ENCODE measurements around the gene PROZ.

The PROZ gene

GRCh38 chr13:113119166-113119821, 39.2 kb upstream of the PROZ start:
- Histone ChIP-seq H3K27ac (ENCODE audit: low read length) (no peak overlapping the region), H2AFZ (ENCODE audit: low read length) (no peak overlapping the region), H3K27me3 (replicated peaks; ENCODE audit: insufficient read depth, low read length) (peaks cover 99% of the 10 kb centered on the region), H3F3A (ENCODE audit: insufficient read depth, low read length) (no peaks in the 10 kb centered on the region), H3K9me2 (replicated peaks; ENCODE audit: insufficient read depth, low read length) (no peaks in the 10 kb centered on the region), H4K20me1 (ENCODE audit: insufficient read depth, low read length) (no peaks in the 10 kb centered on the region), H3K36me3 (replicated peaks; ENCODE audit: insufficient read depth, low read length) (no peaks in the 10 kb centered on the region), H3K9me3 (replicated peaks; ENCODE audit: insufficient read depth, low read length) (no peaks in the 10 kb centered on the region), H3K4me3 (ENCODE audit: low read length) (no peak overlapping the region), H3K79me2 (ENCODE audit: low read length) (no peaks in the 10 kb centered on the region), H3K4me1 (ENCODE audit: low read length) (no peaks in the 10 kb centered on the region), H3K4me2 (ENCODE audit: low read depth, low read length) (no peak overlapping the region), H3K9ac (ENCODE audit: low read length) (no peak overlapping the region)
- TF ChIP-seq EZH2phosphoT487 (IDR thresholded peaks at IDR 0.05; ENCODE audit: low read length) (no peak), EZH2 (optimal IDR thresholded peaks at IDR 0.05; ENCODE audit: low read depth, low read length) (no peak), CTCF (IDR thresholded peaks at IDR 0.05; ENCODE audit: low read length) (no peak)
- DNase-seq = no peak

GRCh38 chr13:113119822-113120189, 38.6 kb upstream of the PROZ start:
- Histone ChIP-seq H3K9me3 (replicated peaks; ENCODE audit: insufficient read depth, low read length) (no peaks in the 10 kb centered on the region), H3K36me3 (replicated peaks; ENCODE audit: insufficient read depth, low read length) (no peaks in the 10 kb centered on the region), H3K27me3 (replicated peaks; ENCODE audit: insufficient read depth, low read length) (peaks cover 99% of the 10 kb centered on the region), H3K4me1 (ENCODE audit: low read length) (no peaks in the 10 kb centered on the region), H2AFZ (ENCODE audit: low read length) (no peak overlapping the region), H3K79me2 (ENCODE audit: low read length) (no peaks in the 10 kb centered on the region), H3K4me3 (ENCODE audit: low read length) (no peak overlapping the region), H3K27ac (ENCODE audit: low read length) (no peak overlapping the region), H3K9me2 (replicated peaks; ENCODE audit: insufficient read depth, low read length) (no peaks in the 10 kb centered on the region), H3K4me2 (ENCODE audit: low read depth, low read length) (no peak overlapping the region), H4K20me1 (ENCODE audit: insufficient read depth, low read length) (no peaks in the 10 kb centered on the region), H3F3A (ENCODE audit: insufficient read depth, low read length) (no peaks in the 10 kb centered on the region), H3K9ac (ENCODE audit: low read length) (no peak overlapping the region)
- no peak for DNase-seq
- no peak for TF ChIP-seq CTCF (IDR thresholded peaks at IDR 0.05; ENCODE audit: low read length)
- TF ChIP-seq EZH2phosphoT487 (IDR thresholded peaks at IDR 0.05; ENCODE audit: low read length) = no peak
- TF ChIP-seq EZH2 (optimal IDR thresholded peaks at IDR 0.05; ENCODE audit: low read depth, low read length) = no peak

GRCh38 chr13:113120300-113121182, 37.9 kb upstream of the PROZ start:
- DNase-seq = no peak

More at GRCh38 chr13:113120300-113121182, 37.9 kb upstream of the PROZ start:
- no peak overlapping the region for H3K9ac ChIP-seq (ENCODE audit: low read length)
- no peaks in the 10 kb centered on the region for H3F3A ChIP-seq (ENCODE audit: insufficient read depth, low read length)
- H3K36me3 ChIP-seq (replicated peaks; ENCODE audit: insufficient read depth, low read length) = no peaks in the 10 kb centered on the region
- H4K20me1 ChIP-seq (ENCODE audit: insufficient read depth, low read length) = no peaks in the 10 kb centered on the region
- no peaks in the 10 kb centered on the region for H3K4me1 ChIP-seq (ENCODE audit: low read length)
- H3K9me2 ChIP-seq (replicated peaks; ENCODE audit: insufficient read depth, low read length) = no peaks in the 10 kb centered on the region
- H3K27ac ChIP-seq (ENCODE audit: low read length) = no peak overlapping the region
- H3K9me3 ChIP-seq (replicated peaks; ENCODE audit: insufficient read depth, low read length) = no peaks in the 10 kb centered on the region
- no peak for TF ChIP-seq EZH2 (optimal IDR thresholded peaks at IDR 0.05; ENCODE audit: low read depth, low read length)
- TF ChIP-seq CTCF (IDR thresholded peaks at IDR 0.05; ENCODE audit: low read length) = no peak
- TF ChIP-seq EZH2phosphoT487 (IDR thresholded peaks at IDR 0.05; ENCODE audit: low read length) = no peak
- H3K79me2 ChIP-seq (ENCODE audit: low read length) = no peaks in the 10 kb centered on the region
- no peak overlapping the region for H3K4me2 ChIP-seq (ENCODE audit: low read depth, low read length)
- H3K4me3 ChIP-seq (ENCODE audit: low read length) = no peak overlapping the region
- H2AFZ ChIP-seq (ENCODE audit: low read length) = no peak overlapping the region
- peaks cover 100% of the 10 kb centered on the region for H3K27me3 ChIP-seq (replicated peaks; ENCODE audit: insufficient read depth, low read length)

Data from MM.1S (cell line).